Lung (tissue), 12 donors: Measurements from ENCODE around the gene RER1. TPM values are rescaled to one million over a fixed set of nuclear protein-coding genes. Genes with fewer than 3 reads are reported as not detected.

ENCODE experiments used
- ATAC-seq: fragments of 200-7000 bp; cut with Tn5 transposase; one replicate; pipeline ENCODE4 v1.9.1; 2020; ENCODE audit warnings: moderate number of reproducible peaks; ENCODE audit not compliant: insufficient read depth, low FRiP score
- DNase-seq, 3 donors: peaks; one replicate each; pipeline ENCODE4 v3.0.0-alpha.2; 2013 to 2017
- H3K27ac ChIP-seq, 2 donors: one replicate each; pipeline ENCODE4 v1.5.1; 2013; ENCODE audit warnings: mild to moderate bottlenecking in 2 of 2, moderate library complexity in 2 of 2, control low read depth in 1 of 2, inconsistent platforms in 1 of 2, low read depth in 1 of 2, low read length in 1 of 2
- H3K27me3 ChIP-seq, 3 donors: one replicate each; pipeline ENCODE4 v1.5.1; 2013; ENCODE audit warnings: low read length in 2 of 3; ENCODE audit not compliant: control insufficient read depth in 3 of 3, insufficient read depth in 3 of 3
- H3K36me3 ChIP-seq, 4 donors: one replicate each; pipeline ENCODE4 v1.5.1; 2013; ENCODE audit warnings: low read length in 4 of 4, mild to moderate bottlenecking in 1 of 4, moderate library complexity in 1 of 4; ENCODE audit not compliant: control insufficient read depth in 4 of 4, insufficient read depth in 4 of 4
- H3K4me1 ChIP-seq, 5 donors: one replicate each; pipeline ENCODE4 v1.5.1; 2013; ENCODE audit warnings: low read length in 5 of 5, mild to moderate bottlenecking in 2 of 5, moderate library complexity in 1 of 5; ENCODE audit not compliant: control insufficient read depth in 5 of 5, insufficient read depth in 5 of 5
- H3K4me3 ChIP-seq: one replicate; pipeline ENCODE4 v1.5.1; 2013; ENCODE audit warnings: mild to moderate bottlenecking, control low read depth, moderate library complexity
- H3K9ac ChIP-seq, 2 donors: one replicate each; pipeline ENCODE4 v1.5.1; 2013; ENCODE audit warnings: low read length in 2 of 2, control low read depth in 1 of 2; ENCODE audit not compliant: insufficient read depth in 1 of 2
- H3K9me3 ChIP-seq, 4 donors: one replicate each; pipeline ENCODE4 v1.5.1; 2013; ENCODE audit warnings: low read length in 3 of 4, mild to moderate bottlenecking in 1 of 4, moderate library complexity in 1 of 4; ENCODE audit not compliant: control insufficient read depth in 4 of 4, insufficient read depth in 3 of 4
- WGBS, 2 donors: extraction: QIAGEN DNeasy Blood & Tissue Kit; methylation state at CpG; one replicate each; pipeline ENCODE4 v1.1.7; 2013; 5-methylcytosine and 5-hydroxymethylcytosine counted together
- polyA plus RNA-seq, 2 donors: library from polyadenylated mRNA; stranded (reverse); fragments of 200-250 nt; gene quantifications; one replicate each; pipeline ENCODE4 v1.2.1, GENCODE V29; 2013
- total RNA-seq, 2 donors: library from RNA; depleted of rRNA in 1 of 2; stranded (reverse); fragments of >200 nt in 1 of 2; gene quantifications; one replicate each; pipeline ENCODE4 v1.2.1, GENCODE V29; 2014 to 2021
- TF ChIP-seq, protein P1 (sequence below): IDR thresholded peaks from 2 replicates; pipeline ENCODE4 v1.5.1; 2012; ENCODE audit warnings: mild to moderate bottlenecking; ENCODE audit errors: control extremely low read depth, extremely low read depth
- donor health status: control.
- donor health status: control.
- donor health status: Bipolar disorder and iron deficiency.
- donor health status: healthy.
- donor health status: DM: yes; HTN: yes; CAD: no.

RER1 gene
- total and polyA plus RNA-seq, 4 donors = 71.7 to 134 (median 87.9) TPM

DNA sequence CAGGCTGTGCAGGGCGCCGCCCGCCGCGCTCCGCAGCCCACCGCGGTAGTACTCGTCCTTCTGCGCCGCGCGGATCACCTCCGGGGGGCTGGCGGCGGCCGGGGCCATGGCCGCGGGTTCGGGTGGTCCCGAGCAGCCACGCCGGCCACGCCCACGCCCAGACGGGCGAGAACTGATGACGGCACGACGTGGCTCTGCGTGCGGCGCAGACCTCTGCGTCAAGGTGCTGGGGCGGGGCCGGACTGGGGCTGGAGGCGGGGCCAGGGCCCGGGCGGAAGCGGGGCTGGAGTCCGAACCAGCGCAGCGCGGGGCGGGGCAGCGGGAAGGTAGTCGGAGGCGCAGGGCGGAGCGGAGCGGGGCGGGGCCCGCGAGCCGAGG, 20.7 kb downstream of the RER1 start, which contains the start of gene PEX10:
TSS of gene PEX10 (minus strand) at position 170 of the 378 bp plus-strand sequence. CDS start at position 108, 62 bp downstream.
- ATAC-seq (peak; percentile 96), DNase-seq (peak; percentile 97 to 98 (median 98))
- TF ChIP-seq, protein P1, sequence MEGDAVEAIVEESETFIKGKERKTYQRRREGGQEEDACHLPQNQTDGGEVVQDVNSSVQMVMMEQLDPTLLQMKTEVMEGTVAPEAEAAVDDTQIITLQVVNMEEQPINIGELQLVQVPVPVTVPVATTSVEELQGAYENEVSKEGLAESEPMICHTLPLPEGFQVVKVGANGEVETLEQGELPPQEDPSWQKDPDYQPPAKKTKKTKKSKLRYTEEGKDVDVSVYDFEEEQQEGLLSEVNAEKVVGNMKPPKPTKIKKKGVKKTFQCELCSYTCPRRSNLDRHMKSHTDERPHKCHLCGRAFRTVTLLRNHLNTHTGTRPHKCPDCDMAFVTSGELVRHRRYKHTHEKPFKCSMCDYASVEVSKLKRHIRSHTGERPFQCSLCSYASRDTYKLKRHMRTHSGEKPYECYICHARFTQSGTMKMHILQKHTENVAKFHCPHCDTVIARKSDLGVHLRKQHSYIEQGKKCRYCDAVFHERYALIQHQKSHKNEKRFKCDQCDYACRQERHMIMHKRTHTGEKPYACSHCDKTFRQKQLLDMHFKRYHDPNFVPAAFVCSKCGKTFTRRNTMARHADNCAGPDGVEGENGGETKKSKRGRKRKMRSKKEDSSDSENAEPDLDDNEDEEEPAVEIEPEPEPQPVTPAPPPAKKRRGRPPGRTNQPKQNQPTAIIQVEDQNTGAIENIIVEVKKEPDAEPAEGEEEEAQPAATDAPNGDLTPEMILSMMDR = no peak
- peak within 1 kb of the TSS; percentile 52 to 55 for H3K9ac ChIP-seq
- H3K27me3 ChIP-seq = no peaks in the 10 kb centered on the region
- no peaks in the 10 kb centered on the region for H3K9me3 ChIP-seq
- 0 to 1% methylated on average over 48 to 55 of the region's 55 CpGs for WGBS, 2 donors
- peaks cover 0 to 24% (median 12%) of the 10 kb centered on the region in 5 donors for H3K4me1 ChIP-seq
- H3K4me3 ChIP-seq = peak within 1 kb of the TSS; percentile 86
- H3K27ac ChIP-seq = peak within 1 kb of the TSS; percentile 83 to 88
- peaks cover 0 to 23% (median 3%) of the 10 kb centered on the region in 4 donors for H3K36me3 ChIP-seq

DNA sequence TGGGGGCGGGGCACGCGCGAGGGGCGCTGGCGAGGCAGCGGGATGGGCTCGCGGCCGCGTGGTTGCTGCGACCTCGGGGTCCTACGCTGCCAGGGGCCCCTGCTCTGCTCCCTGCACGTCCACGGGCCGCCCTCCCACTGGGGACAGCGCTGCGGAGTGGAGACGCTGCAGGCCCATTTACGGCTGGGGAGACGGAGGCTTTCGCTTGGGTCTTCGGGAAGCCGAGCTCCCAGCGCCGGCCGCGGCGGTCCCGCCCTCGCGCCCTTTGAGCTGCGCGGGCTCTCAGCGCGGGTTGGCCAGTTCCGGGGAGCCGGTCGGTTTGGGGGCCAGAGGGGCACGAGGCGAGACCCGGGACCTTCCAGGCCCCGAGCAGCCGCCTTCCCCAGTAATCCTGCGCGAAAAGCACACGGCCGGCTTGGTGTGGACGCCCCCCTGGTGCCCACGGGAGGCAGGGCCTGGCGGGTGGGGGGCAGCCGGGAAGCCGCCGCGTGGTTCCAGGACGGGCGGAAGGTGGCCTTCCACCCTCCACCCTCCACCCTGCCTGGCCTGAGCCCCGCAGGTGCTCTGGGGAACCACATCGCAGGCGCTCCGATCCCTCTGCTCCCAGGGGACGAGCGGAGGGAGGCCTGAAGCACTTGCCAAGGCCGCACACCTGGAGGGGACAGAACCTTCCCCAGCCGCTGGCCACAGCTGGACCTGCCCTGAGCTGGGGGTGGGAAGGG, 21.3 kb downstream of the RER1 start:
- Histone ChIP-seq H3K27ac (peak overlapping the region; percentile 83 to 88), H3K4me3 (peak overlapping the region; percentile 76), H3K9ac (no peak overlapping the region), H3K27me3 (no peaks in the 10 kb centered on the region), H3K4me1 (peaks cover 0 to 27% (median 12%) of the 10 kb centered on the region in 5 donors), H3K36me3 (peaks cover 0 to 18% (median 3%) of the 10 kb centered on the region in 4 donors), H3K9me3 (no peaks in the 10 kb centered on the region)
- DNase-seq (peak in 1 of 3 donors; percentile 29), ATAC-seq (peak; percentile 19)
- TF ChIP-seq, protein P1 = no peak
- WGBS, 2 donors = 1 to 3% methylated on average over 61 to 66 of the region's 66 CpGs

DNA sequence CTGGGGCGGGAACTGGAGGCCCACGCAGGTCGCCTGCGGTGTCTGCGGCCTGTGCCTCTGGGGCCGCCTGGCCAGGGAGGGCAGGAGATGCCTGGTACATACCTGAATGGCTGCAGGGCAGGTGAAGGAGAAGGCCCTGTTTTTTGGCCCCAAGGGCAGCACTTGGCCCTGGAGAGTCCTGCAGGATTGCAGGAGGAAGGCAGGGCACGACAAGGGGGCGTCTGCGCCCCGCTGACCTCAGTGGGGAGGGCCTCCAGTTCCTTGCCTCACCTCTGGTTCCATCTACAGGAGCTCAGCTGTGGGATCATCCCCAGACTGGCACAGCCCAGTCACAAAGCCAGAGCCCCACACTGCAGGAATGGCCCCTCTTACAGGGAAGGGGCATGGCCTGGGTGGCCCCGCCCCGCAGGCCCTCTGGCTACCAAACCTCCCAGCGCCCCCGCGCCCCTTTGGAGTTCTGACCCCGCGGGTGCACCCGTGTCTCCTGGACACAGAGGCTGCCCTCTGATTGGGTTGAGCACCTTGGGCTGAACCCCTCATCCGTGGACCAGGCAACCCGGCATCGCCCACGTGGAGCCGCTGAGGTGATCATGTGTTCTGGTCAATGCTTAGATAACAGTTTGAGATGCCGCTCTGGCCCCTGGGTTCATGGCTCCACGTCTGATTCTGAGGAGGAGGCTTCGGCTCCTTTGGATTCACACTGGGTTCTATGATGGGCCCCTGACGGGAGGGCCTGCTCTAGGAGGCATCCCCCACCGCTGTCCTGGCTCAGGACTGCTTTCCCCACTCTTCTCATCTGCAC, 22.1 kb downstream of the RER1 start:
- peaks cover 0 to 27% (median 12%) of the 10 kb centered on the region in 5 donors for H3K4me1 ChIP-seq
- ATAC-seq = no peak
- DNase-seq = no peak
- no peak overlapping the region for H3K27ac ChIP-seq
- no peaks in the 10 kb centered on the region for H3K9me3 ChIP-seq
- peaks cover 0 to 11% (median 3%) of the 10 kb centered on the region in 4 donors for H3K36me3 ChIP-seq
- no peak overlapping the region for H3K9ac ChIP-seq
- no peaks in the 10 kb centered on the region for H3K27me3 ChIP-seq
- 52 to 54% methylated on average over 28 of the region's 28 CpGs for WGBS, 2 donors
- TF ChIP-seq, protein P1 = no peak
- H3K4me3 ChIP-seq = no peak overlapping the region
